ENCODE measurements around the gene EDNRA.
"Not testable (repeated sequence)": the region's sequence is repeated elsewhere in the genome, so short reads cannot be mapped to it uniquely, and the experiment has no call there.

EDNRA gene

DNA sequence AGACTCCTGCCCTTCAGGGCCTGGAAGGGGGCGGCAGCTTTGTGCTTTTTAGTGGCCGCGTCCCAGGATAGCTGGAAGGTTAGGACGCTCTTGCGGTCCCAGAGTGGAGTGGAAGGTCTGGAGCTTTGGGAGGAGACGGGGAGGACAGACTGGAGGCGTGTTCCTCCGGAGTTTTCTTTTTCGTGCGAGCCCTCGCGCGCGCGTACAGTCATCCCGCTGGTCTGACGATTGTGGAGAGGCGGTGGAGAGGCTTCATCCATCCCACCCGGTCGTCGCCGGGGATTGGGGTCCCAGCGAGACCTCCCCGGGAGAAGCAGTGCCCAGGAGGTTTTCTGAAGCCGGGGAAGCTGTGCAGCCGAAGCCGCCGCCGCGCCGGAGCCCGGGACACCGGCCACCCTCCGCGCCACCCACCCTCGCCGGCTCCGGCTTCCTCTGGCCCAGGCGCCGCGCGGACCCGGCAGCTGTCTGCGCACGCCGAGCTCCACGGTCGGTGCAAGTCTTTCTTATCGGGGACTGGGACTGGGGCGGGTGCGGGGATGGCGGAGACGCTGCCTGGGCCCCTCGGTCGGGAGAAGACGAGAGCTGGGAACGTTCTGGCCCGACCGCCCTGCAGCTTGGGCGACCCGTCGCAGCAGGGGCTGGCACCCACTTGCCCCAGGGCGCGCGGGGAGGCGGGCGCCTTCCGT is at the start of gene EDNRA:
Gene EDNRA (plus strand): TSS at position 207 of the 686 bp plus-strand sequence. CDS start 4,585 bp downstream, outside the sequence.
- DNase-seq: no peak

DNA sequence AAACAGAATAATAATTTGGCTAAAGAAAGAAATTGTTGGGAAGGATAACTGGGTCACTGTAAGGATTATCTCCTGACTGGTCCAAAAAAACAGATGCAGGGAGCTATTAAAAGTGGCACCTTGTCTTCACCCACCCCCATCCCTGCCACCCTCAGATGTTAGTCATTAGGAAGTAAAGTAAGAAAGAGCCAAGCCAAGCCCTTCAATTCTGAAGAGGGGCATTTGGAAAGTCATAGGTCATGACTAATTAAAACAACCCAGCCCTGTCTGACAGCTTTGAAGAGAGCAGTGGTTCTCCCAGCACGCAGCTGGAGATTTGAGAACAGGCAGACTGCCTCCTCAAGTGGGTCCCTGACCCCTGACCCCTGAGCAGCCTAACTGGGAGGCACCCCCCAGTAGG is 46.5 kb upstream of the EDNRA start:
- not testable (repeated sequence) for DNase-seq

DNA sequence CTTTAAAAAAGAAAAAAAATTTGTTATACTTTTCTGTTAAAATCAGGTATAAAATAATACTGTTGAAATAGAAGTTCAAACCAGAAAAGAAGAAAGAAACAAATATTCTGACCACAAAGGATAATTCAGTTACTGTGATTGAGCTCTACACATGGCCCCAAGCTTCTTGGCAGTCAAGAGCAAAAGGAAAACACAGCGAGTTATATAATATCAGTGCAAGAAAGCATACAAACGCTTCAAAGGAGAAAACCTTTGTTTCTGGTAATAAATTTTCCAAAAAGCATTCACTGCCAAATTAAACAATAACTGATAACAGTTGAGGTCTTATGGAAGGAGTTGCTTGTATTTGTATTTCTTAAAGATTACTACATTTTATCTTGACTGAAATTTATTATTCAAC is 40.5 kb upstream of the EDNRA start:
- no peak for DNase-seq

DNA sequence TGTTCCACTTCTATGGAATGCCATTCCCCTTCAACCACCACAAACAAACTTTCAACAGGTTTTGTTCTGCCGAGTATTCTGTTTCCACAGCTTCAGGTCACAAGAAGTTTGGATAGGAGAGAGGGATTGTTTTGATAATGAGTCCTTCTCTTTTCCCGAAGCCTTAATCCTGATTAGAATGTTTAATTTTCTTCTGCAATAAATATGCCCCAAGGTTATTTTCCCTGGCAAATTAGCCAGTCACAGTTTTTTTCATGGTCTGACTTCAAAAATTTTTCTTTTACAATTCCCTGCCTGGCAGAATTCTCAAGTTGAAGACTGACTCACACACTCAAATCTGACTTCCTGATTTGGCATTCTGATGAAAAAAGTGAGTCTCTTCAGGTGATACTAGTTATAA is 33.1 kb upstream of the EDNRA start:
- DNase-seq: no peak

DNA sequence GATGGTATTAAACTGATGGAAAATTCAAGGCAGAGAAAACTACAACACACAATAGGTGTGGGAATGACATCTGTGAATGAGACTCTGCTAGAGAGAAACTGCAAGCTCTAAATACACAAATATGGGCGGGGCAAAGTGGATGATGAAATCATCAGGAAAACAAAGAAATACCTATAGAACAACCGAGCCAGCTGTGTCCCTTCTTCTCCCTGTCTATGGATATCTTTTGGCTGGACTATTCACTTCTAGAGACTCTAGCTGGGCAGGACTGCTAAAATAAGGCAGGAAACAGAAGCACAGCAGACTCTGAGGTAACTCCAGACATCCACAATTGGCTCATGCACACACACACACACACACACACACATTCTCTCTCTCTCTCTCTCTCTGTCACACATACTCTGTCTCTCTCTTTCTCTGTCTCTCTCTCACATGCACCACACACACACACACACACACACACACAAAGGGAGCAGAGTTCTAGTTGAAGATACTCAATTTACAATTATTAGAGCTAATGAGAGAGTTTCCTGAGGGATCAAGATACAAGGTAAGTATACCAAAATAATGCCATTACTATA is 27.2 kb upstream of the EDNRA start:
- no peak for DNase-seq

DNA sequence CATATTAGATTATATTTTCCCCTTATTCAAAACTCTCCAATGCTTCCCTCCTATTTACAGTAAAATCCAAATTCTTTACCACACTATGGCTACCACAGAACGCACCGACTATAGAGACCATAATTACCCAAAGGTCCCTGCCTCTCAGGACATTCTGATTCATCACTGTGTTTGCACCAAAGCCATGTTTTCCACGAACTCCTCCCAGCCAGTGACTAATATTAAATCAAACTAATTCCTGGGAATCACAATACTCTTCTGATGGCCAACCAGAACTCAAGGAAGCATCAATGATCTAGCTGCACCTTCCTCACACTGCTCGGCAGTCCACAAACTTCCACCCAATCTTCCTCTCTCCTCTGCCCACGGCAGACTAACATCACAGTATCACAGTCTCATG is 24.2 kb upstream of the EDNRA start:
- no peak for DNase-seq

DNA sequence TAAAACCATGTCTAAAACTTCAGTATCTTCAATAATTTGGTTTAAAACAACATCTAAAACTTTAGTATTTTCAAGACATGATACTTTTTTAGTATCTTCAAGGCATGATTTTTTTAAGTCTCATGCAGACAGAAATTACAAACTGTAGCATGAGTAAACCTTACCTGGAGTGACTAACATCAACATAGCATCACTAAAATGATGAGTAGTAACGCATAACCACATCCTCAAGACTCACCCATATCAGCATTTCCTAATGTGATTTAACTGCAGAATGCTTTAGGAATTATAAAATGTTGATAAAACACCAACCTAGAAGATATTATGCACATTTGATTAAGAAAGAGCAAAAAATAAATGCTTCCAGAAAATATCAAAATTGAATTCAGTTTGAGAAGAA is 19.7 kb upstream of the EDNRA start:
- DNase-seq: no peak

DNA sequence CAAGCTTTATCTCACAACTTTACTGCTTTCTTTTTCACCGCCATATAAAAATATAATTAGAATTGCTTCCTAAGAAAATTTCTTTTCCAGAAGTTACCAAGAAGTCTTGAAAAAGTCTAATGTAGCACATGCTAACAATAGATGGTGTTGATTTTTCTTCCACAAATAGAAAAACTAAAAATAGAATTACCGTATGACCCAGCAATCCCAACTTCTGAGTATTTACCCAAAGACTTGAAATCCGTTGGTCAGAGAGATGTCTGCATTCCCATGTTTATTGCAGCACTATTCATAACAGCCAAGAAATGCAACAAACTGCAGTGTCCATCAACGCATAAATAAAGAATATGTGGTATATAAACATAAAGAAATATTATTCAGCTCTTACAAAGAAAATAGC is 17.8 kb upstream of the EDNRA start:
- DNase-seq: no peak

DNA sequence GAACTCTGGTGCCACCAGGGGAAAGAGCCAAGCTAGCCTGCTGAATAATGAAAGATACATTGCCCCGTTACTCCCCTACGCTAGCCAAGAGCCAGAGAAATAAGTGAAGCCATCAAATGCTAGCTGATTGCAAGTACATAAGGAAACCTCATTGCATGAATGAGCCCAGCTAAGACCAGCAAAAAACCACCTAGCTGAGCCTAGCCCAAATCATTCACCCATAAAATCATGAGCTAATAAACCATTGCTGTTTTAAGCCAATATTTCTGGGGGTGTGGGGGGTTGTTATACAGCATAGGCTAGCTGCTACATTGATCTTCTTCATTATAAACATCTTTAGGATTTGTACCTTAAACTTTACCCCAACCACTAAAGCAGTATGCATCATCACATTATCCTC is 15.4 kb upstream of the EDNRA start:
- no peak for DNase-seq

DNA sequence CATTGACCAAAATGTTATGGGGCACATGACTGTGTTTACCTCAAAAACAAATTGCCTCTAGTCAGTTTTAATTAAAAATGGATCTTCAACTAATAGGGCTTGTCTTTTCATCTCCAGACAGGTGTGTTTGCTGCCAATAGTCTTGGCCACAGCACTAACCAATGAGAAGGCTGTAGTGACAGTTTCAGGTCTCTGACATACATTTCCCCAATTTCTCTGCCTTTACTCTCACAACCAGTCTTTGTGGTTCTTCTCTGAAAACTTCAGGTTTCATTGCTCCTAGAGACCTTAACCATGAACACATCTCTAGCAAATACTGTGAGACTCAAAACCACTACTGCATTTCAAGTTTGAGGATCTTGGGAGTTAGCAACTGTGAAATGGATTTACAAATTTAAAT is 3.5 kb upstream of the EDNRA start:
- DNase-seq: no peak

DNA sequence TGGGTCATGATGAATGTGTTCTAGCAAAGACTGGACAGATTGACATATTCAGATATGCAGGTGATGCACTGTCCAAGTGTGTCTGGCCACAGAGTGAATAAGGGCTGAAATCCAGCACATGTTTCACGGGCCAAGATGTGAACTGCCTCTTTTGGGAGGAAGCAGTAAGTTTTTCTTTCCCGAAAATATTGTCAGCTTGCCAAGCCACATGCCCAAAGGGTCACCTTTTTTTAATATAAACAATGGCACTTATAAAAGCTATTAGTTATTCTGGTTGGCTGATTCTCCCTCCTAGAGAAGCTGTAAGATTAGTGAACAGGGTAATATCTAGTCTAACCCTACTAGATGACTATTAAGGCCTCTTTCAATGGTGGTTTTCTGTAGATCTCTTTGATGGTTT is 1.5 kb upstream of the EDNRA start:
- no peak for DNase-seq

DNA sequence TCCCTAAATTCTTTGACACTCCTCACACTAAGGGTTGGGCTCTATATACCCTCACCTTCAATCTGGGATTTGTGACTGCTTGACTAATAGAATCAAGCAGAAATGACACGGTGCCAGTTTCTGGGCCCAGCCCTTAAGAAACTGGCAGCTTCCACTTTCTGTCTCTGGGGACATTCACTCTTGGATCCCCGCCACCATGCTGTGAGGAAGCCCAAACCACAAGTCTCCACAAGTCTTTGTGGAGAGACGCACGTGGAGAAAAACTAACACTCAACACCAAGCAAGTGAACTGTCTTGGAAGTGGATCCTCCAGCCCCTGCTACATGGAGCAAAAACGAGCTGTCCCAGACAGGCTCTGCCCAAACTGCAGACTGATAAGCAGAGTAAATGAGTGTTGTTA is 1.1 kb upstream of the EDNRA start:
- DNase-seq: no peak

DNA sequence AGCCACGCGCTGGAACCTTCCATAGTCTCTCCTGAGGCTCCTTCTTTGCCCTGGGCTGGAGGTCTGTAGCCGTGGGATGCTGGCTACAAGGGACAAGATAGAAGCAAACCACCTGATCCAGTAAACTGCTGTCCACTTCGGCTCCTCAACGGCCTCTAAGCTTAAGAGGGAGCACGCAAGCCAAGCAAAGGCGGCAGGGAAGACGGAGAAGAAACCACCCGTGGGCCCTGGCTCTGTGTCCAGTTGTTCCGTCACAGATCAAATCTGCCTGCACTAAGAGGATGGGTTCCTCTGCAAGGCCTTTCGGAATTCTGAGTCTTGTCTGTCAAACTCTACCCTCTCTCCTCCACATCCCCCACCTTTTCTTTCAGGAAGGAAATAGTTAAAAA is 401 bp upstream of the EDNRA start:
- DNase-seq: no peak

DNA sequence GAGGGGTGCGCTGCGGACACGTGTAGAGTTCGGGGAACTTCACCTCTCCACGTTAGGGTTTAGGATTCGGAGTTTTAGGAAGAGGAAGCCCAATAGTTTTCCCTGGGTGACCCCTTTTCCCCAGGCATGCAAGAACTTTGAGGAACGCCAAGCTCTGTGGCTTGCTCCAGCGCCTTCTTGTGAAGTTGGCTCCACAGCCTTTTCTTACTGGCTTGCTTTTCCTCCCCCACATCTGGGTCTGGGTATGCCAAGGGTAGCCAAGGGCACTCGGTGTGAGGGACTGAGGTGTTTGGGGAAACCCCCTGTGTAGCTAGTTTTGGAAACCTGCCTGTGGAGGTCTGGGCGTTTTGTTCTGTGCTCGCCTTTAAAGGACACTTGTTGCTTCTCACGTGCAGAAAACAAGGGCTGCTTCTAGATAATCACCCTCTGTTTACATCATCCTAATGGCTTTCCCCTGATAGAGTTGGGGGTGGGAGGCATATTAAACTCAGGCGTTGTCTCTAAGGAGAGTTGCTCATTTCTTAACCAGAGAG is 746 bp downstream of the EDNRA start:
- no peak for DNase-seq

DNA sequence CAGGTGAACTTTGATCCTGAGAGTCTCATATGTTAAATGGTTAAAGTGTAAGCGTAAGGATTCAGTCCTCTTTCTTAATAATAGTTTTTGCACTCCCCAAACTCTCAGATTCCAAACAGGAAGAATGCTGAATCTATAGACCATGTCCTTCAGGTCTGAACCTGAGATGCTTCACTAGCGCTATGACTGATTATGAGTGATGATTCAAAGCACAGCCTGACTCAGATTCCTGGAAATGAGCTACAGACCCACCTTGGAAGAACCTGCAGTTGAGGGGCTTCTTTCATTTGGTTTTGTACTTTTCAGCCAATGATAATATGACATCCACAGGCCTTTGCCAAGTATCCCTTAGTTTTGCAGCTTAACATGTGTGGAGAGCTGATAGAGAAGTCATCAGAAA is 1.4 kb downstream of the EDNRA start:
- no peak for DNase-seq

DNA sequence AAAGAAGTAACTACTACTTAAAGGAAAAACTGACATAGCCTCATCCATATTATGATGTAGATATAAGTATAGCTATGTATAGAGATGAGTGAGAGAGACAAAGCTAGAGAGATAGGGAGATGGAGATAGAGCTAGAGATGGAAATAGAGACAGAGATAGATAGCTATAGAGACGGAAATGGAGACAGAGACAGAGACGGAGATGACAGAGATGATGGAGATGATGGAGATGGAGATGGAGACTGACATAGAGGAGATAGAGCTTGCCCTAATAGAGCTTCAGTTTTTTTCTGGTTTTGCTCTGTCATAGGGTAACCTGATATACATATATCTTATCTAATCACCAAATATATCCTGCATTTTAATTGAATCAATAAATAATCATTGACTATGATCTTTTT is 4.3 kb downstream of the EDNRA start:
- DNase-seq: no peak

DNA sequence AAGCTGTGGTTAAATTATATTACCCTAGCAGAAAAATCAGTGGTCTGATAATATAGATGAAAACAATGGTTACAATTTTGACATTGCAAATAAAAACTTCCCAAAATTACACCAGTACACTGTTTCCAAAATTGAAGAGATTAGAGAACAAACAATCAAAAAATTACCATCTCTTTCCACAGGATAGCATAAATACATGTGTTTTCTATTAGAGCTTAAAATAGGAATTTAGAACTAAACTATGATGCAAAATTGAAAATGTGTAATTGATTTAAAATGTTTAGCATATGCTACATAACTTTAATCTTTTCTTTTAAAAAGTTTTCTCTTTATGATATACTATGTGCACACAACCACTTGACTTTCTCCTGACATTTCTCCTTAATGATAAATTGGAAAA is 6.7 kb downstream of the EDNRA start:
- no peak for DNase-seq

DNA sequence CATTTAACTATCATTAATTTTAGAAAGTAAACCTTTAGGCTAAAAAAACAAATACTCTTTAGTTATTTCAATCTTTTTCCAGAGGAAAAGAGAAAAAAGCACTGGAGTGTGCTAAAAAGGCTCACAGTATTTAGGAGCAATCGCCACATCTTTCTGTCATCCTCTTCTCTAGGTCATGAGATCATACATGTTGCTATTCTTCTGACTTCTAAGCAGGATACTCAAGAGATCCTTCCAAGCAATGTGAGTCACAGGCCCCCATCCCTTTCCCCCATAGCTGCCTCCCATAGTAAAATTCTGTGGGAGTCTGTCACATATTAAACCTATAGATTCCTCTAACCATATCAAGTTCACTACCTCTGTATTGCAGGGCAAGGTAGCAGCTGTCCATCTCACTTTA is 7.7 kb downstream of the EDNRA start:
- no peak for DNase-seq

DNA sequence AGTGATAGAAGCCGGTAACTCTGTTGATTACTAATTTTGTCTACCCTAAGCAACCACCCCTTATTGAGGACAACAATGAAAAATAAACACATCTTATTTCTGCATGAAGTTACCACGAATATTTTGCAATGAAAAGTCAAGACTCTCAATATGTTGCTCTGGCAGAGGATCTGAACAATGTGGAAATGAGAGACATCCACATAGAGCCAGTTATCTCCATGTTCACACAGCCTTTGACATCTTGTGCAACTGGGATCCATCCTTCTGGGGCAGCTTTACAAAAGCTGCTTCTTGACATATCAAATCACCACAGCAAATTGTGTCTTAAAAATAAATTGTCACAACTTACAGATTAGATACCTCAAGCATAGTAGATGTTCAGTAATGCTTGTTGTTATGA is 10.2 kb downstream of the EDNRA start:
- no peak for DNase-seq

DNA sequence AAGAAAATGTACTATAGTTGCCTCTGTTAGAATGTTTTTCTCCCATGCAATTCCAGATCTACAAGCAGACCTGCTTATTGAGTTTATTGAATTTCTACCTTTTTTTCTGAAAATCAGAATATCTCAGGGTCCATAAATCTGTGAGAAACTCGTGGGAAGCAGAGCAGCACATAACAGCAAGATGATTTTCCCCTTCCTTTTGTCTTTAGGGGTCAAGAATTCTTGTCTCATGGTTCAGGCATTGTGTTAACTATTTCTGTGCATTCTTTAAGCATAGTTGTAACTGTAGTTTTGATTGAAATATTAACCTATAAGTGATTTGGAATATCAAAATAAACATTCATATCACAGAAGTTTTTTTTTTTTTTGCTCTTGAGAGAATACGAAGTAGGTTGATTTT is 11.4 kb downstream of the EDNRA start:
- no peak for DNase-seq

DNA sequence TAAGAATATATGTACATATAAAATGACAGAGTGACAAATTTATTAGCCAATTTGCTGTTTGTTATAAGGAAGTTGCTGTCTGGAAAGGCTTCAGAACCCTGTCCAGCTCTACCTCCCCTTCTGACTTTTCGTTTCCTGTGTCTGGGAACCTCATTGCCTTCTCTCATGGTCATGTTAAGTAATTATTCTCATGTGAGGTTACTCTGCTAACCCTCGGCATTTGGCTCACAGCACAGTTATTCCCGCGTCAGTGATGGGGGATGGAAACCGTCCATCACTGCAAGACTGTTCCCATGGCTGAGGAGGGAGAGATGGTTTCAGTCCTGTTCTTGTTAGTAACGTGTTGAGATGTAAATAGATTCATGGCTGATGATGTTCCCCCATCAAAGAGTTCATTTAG is 11.9 kb downstream of the EDNRA start:
- DNase-seq: no peak

DNA sequence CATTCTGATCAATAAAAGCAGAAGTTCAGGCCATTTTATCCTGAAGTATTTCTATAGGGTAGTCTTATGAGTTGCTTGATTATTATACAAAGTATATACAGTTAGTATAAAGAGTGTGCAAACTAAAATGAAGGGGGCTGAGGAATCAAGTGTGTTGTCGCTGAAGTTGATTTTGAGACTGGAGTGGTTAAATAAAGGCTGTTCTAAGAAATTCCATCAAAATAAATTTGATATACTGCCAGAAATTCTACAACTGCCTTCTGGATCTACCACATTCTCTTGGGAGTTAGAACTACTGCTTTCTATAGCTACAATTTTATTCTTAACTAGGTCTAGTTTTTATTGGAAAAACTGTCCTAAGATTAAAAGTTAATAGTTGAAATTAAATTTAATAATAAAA is 12.4 kb downstream of the EDNRA start:
- no peak for DNase-seq

DNA sequence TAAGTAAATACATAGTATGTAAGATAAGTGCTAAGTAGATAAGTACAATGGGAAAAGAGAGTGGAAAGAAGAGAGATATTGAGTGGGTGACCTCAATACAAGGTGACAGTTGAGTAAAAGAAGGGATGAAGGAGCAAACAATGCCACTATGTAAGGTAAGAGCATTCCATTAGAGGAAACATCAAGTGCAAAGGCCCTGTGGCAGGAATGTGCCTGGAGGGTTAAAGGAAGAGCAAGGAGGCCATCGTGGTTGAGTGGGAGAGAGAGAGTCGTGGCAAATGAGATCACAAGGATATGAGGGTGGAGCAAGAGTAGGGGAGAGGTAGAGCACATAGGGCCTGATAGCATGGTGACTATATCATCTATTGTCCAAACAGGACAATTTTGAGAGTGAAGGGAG is 13.4 kb downstream of the EDNRA start:
- DNase-seq: no peak

DNA sequence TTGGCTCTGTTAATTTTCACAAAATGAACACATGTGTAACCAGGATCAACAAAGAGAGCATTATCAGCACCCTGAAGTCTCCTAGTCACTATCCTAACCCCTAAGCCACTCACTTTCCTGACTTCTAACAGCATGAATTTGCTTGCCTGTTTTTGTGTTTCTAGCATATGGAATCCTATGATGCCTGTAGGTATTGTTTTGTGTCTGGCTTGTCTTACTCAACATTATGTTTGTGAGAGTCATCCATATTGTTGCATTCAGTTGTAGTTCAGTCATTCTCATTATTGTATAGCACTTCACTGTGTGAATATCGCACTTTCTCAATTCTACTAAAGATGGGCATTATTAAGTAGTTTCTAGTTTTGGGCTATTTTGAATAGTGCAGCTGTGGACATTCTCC is 15.6 kb downstream of the EDNRA start:
- DNase-seq: no peak

DNA sequence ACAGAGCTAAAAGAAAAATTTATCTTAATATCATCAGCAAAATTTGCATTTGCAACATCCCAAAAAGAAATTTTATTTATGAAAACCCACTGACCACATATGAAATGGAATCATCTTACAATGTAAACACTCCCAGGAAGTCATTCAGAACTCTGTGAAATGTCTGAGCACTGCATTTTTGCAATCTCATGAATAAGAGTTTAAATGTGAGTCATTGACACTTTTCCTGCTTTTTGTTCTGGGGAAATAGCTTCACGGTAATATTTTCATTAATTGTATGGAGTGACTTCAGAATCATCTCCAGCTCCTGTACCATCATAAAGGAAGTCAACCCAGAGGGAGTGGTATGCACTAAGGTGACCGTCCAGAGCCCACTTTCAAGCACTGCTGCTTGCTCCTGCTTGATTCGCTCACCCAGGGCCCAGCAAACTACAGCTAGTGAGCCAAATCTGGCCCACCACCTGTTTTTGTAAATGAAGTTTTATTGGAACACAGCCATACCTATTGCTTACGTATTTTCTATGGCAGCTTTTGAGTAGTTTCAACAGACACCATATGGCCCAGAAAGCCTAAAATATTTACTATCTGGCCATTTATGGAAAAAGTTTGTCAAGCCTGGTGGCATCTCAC is 17.2 kb downstream of the EDNRA start:
- DNase-seq: no peak

Measured in 8988T (cell line).